SJCRH30 (cell line): ENCODE measurements around the gene TAF1L. TPM values are rescaled to one million over a fixed set of nuclear protein-coding genes. Genes with fewer than 3 reads are reported as not detected.
A peak's percentile ranks its signal among the peaks of the same experiment; 100 is the strongest.
"Not testable (repeated sequence)": the region's sequence is repeated elsewhere in the genome, so short reads cannot be mapped to it uniquely, and the experiment has no call there.

Source experiments
- DNase-seq, 2 experiments: peaks; one replicate each; pipeline ENCODE4 v3.0.0-alpha.2; 2015 to 2020
- H3K27ac ChIP-seq: fragments of 250-450 bp; sonication (Bioruptor Pico); 2 replicates; pipeline ENCODE4 v1.5.1; 2020; ENCODE audit warnings: mild to moderate bottlenecking, moderate library complexity
- H3K27me3 ChIP-seq: fragments of 250-450 bp; sonication (Bioruptor Pico); 2 replicates; pipeline ENCODE4 v1.5.1; 2020; ENCODE audit warnings: mild to moderate bottlenecking, moderate library complexity
- H3K36me3 ChIP-seq: fragments of 250-450 bp; sonication (Bioruptor Pico); 2 replicates; pipeline ENCODE4 v1.5.1; 2020; ENCODE audit warnings: mild to moderate bottlenecking, moderate library complexity
- H3K4me1 ChIP-seq: fragments of 250-450 bp; sonication (Bioruptor Pico); 2 replicates; pipeline ENCODE4 v1.5.1; 2020; ENCODE audit warnings: mild to moderate bottlenecking, moderate library complexity
- H3K4me3 ChIP-seq: fragments of 250-450 bp; sonication (Bioruptor Pico); 2 replicates; pipeline ENCODE4 v1.5.1; 2020; ENCODE audit warnings: mild to moderate bottlenecking, moderate library complexity
- H3K9me3 ChIP-seq: fragments of 250-450 bp; sonication (Bioruptor Pico); replicated peaks from 2 replicates; pipeline ENCODE4 v1.5.1; 2020; ENCODE audit warnings: mild to moderate bottlenecking, moderate library complexity
- total RNA-seq: library from RNA; depleted of rRNA; stranded (reverse); fragments of >200 nt; shearing (Covaris generic); gene quantifications from 2 replicates; pipeline ENCODE4 v1.2.3, GENCODE V29; 2014

The TAF1L gene
- total RNA-seq, 1 experiment from 2014 or later, result 0.02 TPM

DNA sequence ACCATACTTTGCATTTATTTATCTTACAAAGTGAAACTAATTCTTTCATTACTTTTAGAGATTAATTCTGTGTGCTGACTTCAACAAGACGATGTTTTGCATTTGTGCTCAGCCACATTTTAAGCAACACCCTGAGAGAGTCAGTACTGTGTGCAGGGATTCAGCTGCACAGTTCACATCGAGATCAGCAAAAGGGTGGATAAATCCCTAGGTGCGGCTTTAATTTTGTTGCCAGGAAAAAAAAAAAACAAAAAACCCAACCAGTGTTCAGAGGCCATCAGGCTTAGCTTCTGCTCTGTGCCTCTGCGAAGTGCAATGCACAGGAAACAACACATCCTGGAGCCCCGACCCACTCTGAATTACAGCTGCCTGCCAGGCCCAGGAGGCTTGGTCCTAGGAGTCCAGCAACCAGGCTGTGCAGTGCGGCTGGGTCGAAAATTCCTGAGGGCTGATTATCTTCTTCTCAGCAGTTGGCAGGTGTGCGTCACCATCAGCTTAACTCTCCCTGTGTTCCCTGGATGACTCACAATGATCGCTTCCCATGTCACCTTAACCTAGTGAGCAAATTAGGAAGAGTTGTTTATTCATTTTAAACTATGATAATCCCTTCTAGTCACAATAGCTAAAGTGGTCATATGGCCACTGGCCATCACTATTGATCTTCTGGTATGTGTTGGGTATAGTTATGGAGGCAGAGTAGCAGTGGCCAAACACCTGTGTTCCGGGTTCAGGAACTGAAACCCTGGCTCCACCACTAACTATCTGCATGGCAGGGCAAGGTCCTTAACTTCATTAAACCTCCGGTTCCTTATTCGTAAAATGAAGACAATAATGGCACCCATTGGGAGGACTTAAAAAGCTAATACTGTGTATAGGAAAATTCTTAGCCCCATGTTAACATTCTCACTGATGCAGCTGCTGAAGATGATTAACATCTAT, 31.3 kb downstream of the TAF1L start:
- H3K36me3 ChIP-seq, result no peaks in the 10 kb centered on the region
- H3K4me3 ChIP-seq, result no peak overlapping the region
- no peak overlapping the region for H3K27ac ChIP-seq
- DNase-seq, result peak; percentile 13 to 26
- H3K4me1 ChIP-seq, result no peaks in the 10 kb centered on the region
- no peaks in the 10 kb centered on the region for H3K27me3 ChIP-seq
- no peaks in the 10 kb centered on the region; the same call in 1 of the 2 replicates for H3K9me3 ChIP-seq

DNA sequence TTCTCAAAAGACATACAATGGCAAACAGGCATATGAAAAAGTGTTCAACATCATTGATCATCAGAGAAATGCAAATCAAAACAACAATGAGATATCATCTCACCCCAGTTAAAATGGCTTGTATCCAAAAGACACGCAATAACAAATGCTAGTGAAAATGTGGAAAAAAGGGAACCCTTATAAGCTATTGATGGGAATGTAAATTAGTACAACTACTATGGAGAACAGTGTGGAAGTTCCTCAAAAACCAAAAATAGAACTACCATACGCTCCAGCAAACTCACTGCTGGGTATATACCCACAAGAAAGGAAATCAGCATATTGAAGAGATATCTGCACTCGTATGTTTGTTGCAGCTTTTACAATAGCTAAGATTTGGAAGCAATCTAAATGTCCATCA, 36.4 kb downstream of the TAF1L start:
- DNase-seq, H3K4me1 ChIP-seq, H3K27ac ChIP-seq: not testable (repeated sequence)

GRCh38 chr9:32596936-32597335, 38.5 kb downstream of the TAF1L start:
- Histone ChIP-seq H3K27me3 (no peaks in the 10 kb centered on the region), H3K4me3 (no peak overlapping the region), H3K9me3 (no peaks in the 10 kb centered on the region), H3K36me3 (no peaks in the 10 kb centered on the region), H3K27ac (no peak overlapping the region), H3K4me1 (no peaks in the 10 kb centered on the region)
- DNase-seq, result no peak

More for the DNA sequence above, 36.4 kb downstream of the TAF1L start:
- H3K9me3 ChIP-seq, H3K36me3 ChIP-seq, H3K4me3 ChIP-seq, H3K27me3 ChIP-seq: not testable (repeated sequence)

DNA sequence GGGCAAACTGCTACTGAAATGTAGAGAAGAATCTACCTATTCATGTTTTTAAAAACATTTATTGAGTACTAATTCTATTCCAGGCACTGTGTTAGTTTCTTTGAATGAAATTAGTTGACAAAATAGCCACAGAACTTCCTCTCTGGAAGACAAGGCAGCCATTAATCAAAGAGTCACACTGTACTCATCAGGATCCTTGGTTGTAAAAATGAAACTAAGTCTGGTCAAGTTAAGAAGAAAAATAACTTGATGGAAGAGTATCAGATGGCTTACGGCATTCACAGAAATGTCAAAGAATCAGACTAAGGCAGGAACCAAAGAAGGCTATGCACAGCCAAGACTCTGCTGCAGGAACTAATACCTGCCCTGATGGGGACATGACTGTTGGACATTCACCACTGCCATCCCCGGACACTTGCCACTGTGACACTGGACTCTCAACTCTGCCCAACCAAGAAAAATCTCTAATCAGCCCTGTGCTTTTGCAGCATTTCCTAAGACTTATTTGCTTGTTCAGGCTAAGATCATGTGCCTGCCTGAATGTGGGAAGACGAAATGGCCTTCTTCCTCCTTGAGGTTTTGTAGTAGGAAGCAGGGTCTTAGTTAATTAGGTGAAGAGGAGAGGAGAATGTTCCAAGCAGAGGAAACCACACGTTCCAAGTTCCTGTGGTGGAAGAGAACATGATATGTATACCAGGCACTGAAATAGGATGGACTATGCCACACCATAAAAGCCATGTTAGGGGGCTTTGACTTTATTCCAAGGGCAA, 39.2 kb downstream of the TAF1L start:
- no peak overlapping the region for H3K27ac ChIP-seq
- no peak overlapping the region for H3K4me3 ChIP-seq
- no peaks in the 10 kb centered on the region for H3K4me1 ChIP-seq
- H3K9me3 ChIP-seq, result no peaks in the 10 kb centered on the region
- no peaks in the 10 kb centered on the region for H3K27me3 ChIP-seq
- no peak for DNase-seq
- H3K36me3 ChIP-seq, result no peaks in the 10 kb centered on the region

DNA sequence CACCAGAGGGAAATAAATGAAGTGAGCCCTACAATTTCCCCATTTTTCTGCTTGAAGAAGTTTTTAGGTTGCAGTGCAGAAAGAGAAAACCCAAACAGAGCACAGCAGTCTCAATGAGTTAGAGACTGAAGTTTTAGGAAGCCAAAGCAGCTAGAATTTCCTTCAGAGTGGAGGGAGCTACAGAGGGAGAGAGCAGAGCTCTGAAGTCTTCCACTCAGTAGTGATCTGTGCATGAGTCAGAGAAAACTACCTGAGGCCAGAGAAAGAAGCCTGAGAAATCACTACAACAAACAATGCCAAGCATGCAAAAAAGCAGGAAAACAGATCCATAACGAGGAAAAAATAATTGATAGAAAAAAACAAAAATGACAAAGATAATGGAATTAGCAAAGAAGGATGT, 44.6 kb downstream of the TAF1L start:
- H3K9me3 ChIP-seq, result no peaks in the 10 kb centered on the region
- H3K27me3 ChIP-seq, result no peaks in the 10 kb centered on the region
- H3K4me1 ChIP-seq, result no peaks in the 10 kb centered on the region
- H3K27ac ChIP-seq, result no peak overlapping the region
- H3K4me3 ChIP-seq, result no peak overlapping the region
- H3K36me3 ChIP-seq, result no peaks in the 10 kb centered on the region
- DNase-seq, result no peak

DNA sequence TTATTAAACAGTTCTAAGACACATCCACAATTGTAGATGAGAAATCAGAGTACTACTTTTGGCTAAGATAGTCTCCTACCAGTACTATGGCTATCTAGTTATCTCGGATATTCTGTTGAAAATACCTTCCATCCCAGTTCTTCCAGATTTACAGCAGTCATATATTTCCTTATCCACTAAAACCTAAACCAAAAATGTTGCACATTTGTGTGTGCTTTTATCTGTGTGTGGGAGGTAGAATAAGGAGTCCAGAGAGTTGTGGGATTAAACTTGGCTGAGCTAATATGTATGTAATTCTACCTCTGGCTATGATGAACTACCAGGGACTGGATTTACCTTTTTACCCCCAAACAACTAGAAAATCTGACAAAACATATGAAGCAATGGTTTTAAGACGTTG, 45.0 kb downstream of the TAF1L start:
- Histone ChIP-seq H3K4me1 (no peaks in the 10 kb centered on the region), H3K36me3 (no peaks in the 10 kb centered on the region), H3K9me3 (no peaks in the 10 kb centered on the region), H3K27me3 (no peaks in the 10 kb centered on the region), H3K27ac (no peak overlapping the region), H3K4me3 (no peak overlapping the region)
- no peak for DNase-seq

DNA sequence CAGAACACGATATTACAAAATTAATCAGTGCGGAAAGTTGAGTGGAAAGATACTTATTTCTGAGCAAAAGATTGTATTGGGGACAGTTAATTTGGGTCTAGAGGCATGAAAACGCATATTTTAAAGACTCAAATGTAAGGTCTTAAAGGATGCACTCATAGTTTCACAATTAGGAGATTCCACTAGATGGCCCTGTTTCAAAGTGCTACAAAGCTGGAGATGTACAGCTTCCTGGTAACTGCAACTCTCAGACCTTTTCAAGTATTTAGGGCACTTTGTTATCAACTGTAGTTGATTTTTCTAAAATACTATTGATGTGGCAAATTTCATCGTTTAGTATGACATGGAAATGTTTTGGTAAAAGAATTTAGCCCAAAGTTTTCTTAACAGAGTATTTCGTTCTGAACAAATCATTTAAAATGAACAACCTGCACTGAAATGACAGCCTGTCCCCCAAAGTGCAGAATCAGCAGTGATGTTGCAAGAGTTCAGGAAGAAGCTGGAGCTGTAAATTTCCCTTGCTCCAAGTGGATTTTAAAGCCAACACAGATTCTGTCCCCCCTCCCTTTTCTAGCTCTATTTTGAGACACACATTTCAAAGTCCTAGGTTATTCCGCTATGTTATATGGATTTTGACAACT, 46.3 kb downstream of the TAF1L start:
- Histone ChIP-seq H3K4me1 (no peaks in the 10 kb centered on the region), H3K9me3 (no peaks in the 10 kb centered on the region), H3K27me3 (no peaks in the 10 kb centered on the region), H3K4me3 (no peak overlapping the region), H3K27ac (no peak overlapping the region), H3K36me3 (no peaks in the 10 kb centered on the region)
- peak in 1 of 2 experiments; percentile 46 for DNase-seq

- H3K36me3 ChIP-seq, result no peaks in the 10 kb centered on the region
- peak in 1 of 2 experiments; percentile 21 for DNase-seq
- H3K4me3 ChIP-seq, result no peak overlapping the region
- no peaks in the 10 kb centered on the region for H3K4me1 ChIP-seq
- no peak overlapping the region for H3K27ac ChIP-seq
- H3K9me3 ChIP-seq, result no peaks in the 10 kb centered on the region
- H3K27me3 ChIP-seq, result no peaks in the 10 kb centered on the region
Observed at GRCh38 chr9:32587901-32588300, 47.6 kb downstream of the TAF1L start.

- H3K4me3 ChIP-seq, result no peak overlapping the region
Observed at GRCh38 chr9:32584784-32585183, 50.7 kb downstream of the TAF1L start.

DNA sequence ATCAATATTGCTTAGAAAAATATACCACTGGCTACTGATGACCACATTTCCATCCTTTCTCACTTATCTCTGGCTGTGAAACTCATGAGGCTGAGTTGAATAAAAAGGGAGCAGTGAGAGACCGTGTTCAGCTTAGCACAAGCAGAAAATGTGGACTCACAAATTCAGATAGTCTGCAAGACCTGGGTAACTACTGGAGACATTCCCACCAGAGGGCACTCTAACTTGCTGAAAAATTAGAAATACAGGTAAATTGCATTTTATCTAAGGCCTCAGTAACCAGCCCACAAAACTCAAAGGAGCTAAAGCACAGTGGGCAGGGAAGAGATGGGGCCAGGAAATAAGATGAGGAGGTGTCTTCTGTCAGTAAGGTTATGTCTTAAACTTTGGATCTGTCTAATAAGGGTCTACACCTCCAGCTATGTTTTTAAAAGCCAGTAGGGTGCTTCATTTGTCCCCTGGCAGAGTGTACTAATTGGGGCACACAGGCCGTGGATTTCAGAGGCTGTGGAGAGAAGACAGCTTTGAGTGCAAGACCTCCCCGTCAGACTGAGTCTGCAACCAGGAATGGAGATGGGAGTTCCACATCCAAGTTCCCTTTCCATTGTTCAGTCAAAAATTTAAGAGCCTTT, 53.8 kb downstream of the TAF1L start:
- H3K36me3 ChIP-seq, result no peaks in the 10 kb centered on the region
- H3K4me3 ChIP-seq, result no peak overlapping the region
- H3K27ac ChIP-seq, result no peak overlapping the region
- no peaks in the 10 kb centered on the region for H3K9me3 ChIP-seq
- H3K4me1 ChIP-seq, result no peaks in the 10 kb centered on the region
- no peaks in the 10 kb centered on the region for H3K27me3 ChIP-seq
- peak; percentile 16 to 63 for DNase-seq

More at GRCh38 chr9:32584784-32585183, 50.7 kb downstream of the TAF1L start:
- Histone ChIP-seq H3K36me3 (no peaks in the 10 kb centered on the region), H3K27me3 (no peaks in the 10 kb centered on the region), H3K9me3 (no peaks in the 10 kb centered on the region), H3K27ac (no peak overlapping the region), H3K4me1 (no peaks in the 10 kb centered on the region)
- no peak for DNase-seq

DNA sequence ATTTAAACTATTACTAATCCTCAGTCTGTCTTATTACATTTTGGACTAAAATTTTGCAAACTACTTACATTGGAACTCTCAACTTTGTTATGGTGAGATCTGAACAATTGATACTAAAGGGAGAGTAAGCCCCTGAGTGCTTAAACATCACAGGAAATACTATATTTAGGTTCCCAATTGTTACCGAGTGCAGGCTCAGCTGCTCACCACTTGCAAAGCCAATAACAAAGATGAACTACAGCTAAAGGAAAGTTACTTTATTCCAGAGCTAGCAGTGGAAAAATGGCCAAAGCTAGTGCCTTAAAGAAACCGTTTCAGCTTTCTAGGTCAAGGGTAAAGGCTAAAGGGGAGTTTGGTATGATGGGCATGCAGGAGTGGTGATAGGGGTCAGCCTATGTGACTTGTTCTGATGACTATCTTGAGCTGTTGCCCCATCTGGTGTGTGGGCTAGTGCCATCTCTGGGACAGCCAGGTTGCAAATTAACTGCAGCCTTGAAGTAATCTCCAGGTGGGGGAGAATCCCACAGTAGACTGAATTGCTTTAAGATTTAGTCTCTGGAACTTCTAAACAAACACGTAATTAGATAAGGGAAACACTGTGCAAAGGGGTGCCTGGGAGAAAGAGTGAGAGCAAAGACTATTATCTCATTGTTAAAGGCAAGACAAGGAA, 54.7 kb downstream of the TAF1L start:
- Histone ChIP-seq H3K36me3 (no peaks in the 10 kb centered on the region), H3K9me3 (no peaks in the 10 kb centered on the region), H3K27ac (no peak overlapping the region), H3K27me3 (no peaks in the 10 kb centered on the region), H3K4me3 (no peak overlapping the region), H3K4me1 (no peaks in the 10 kb centered on the region)
- no peak for DNase-seq

- Histone ChIP-seq H3K36me3 (no peaks in the 10 kb centered on the region), H3K27ac (no peak overlapping the region), H3K9me3 (no peaks in the 10 kb centered on the region), H3K27me3 (no peaks in the 10 kb centered on the region), H3K4me3 (no peak overlapping the region), H3K4me1 (no peaks in the 10 kb centered on the region)
- DNase-seq, result peak; percentile 33 to 74
Observed at GRCh38 chr9:32579706-32580331, 55.6 kb downstream of the TAF1L start.
